ENCODE results near the gene PNP. TPM values are rescaled to one million over a fixed set of nuclear protein-coding genes. Genes with fewer than 3 reads are reported as not detected.

Gene PNP
- total RNA-seq, 1 experiment from 2014 or later, result 87.5 TPM

- Mint-ChIP-seq H3K27me3 (ENCODE audit: low read depth) (peaks cover 5% of the 10 kb centered on the region), H3K4me3 (no peak overlapping the region), H3K4me1 (peaks cover 18 to 20% of the 10 kb centered on the region in 2 experiments), H3K27ac (no peak overlapping the region), H3K36me3 (ENCODE audit: insufficient read depth in 1 of 3, low read depth in 3 of 3) (peaks cover 4 to 9% (median 4%) of the 10 kb centered on the region in 3 experiments; a peak in 6 of 7 replicates), H3K9me3 (peaks cover 7 to 9% of the 10 kb centered on the region in 2 experiments)
- Histone ChIP-seq H2BK20ac (ENCODE audit: low read depth, low read length, poor library complexity, severe bottlenecking) (no peak overlapping the region), H3K4me1 (ENCODE audit: insufficient read depth, low read length) (peaks cover 2% of the 10 kb centered on the region; the same call in 1 of the 2 replicates), H3K18ac (ENCODE audit: insufficient read length, low read depth, low read length) (no peak overlapping the region), H3K9ac (ENCODE audit: extremely low read depth, insufficient read length, low read length) (no peak overlapping the region), H3K27ac (ENCODE audit: insufficient read length, low read depth, low read length) (no peak overlapping the region), H3K27me3 (ENCODE audit: insufficient read depth, low read length) (no peaks in the 10 kb centered on the region), H3K56ac (ENCODE audit: insufficient read length, low read depth, low read length) (no peak overlapping the region), H2BK5ac (ENCODE audit: insufficient read length, low read length) (no peak overlapping the region), H3K23me2 (ENCODE audit: insufficient read length, low read depth, low read length, poor library complexity, severe bottlenecking) (no peaks in the 10 kb centered on the region), H2BK120ac (ENCODE audit: low read depth, low read length, poor library complexity, severe bottlenecking) (no peak overlapping the region), H2BK12ac (ENCODE audit: insufficient read length, low read depth, low read length) (no peak overlapping the region), H3T11ph (ENCODE audit: low read length) (no peak overlapping the region), H4K20me1 (ENCODE audit: control insufficient read depth, insufficient read depth, insufficient read length) (no peaks in the 10 kb centered on the region), H3K79me2 (ENCODE audit: insufficient read depth, low read length) (no peaks in the 10 kb centered on the region), H4K91ac (ENCODE audit: insufficient read length, low read depth, low read length) (no peak overlapping the region), H3K14ac (ENCODE audit: insufficient read depth, low read length) (no peak overlapping the region), H2BK15ac (ENCODE audit: low read depth, low read length) (no peak overlapping the region), H4K8ac (replicated peaks; ENCODE audit: insufficient read length, low read depth, low read length) (no peak overlapping the region), H4K5ac (ENCODE audit: insufficient read length, low read depth, low read length) (no peak overlapping the region), H2AFZ (ENCODE audit: low read length) (no peak overlapping the region), H3K23ac (ENCODE audit: insufficient read length, low read depth, low read length) (no peak overlapping the region), H3K79me1 (ENCODE audit: insufficient read depth, low read depth, low read length, poor library complexity, severe bottlenecking) (no peaks in the 10 kb centered on the region), H3K9me3 (ENCODE audit: control insufficient read depth, low read depth, low read length) (no peaks in the 10 kb centered on the region), H3K4me2 (ENCODE audit: insufficient read depth, insufficient read length, low read length) (no peak overlapping the region), H3K4ac (ENCODE audit: low read depth, low read length) (no peak overlapping the region), H2AK5ac (ENCODE audit: insufficient read length, low read length) (no peak overlapping the region)
- no peak for DNase-seq
- TF ChIP-seq, protein P1, sequence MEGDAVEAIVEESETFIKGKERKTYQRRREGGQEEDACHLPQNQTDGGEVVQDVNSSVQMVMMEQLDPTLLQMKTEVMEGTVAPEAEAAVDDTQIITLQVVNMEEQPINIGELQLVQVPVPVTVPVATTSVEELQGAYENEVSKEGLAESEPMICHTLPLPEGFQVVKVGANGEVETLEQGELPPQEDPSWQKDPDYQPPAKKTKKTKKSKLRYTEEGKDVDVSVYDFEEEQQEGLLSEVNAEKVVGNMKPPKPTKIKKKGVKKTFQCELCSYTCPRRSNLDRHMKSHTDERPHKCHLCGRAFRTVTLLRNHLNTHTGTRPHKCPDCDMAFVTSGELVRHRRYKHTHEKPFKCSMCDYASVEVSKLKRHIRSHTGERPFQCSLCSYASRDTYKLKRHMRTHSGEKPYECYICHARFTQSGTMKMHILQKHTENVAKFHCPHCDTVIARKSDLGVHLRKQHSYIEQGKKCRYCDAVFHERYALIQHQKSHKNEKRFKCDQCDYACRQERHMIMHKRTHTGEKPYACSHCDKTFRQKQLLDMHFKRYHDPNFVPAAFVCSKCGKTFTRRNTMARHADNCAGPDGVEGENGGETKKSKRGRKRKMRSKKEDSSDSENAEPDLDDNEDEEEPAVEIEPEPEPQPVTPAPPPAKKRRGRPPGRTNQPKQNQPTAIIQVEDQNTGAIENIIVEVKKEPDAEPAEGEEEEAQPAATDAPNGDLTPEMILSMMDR (conservative IDR thresholded peaks at IDR 0.05), result no peak
- no CpG with 5 or more reads among the region's 2 CpGs for WGBS (ENCODE audit: extremely low coverage, insufficient read length, low lambda C conversion rate)
Observed at GRCh38 chr14:20501346-20501745, 32.1 kb downstream of the PNP start.

Measured in H9 (cell line).